ENCODE data around the gene TXNDC16.

Gene TXNDC16

GRCh38 chr14:52522581-52523345 lies 29.5 kb downstream of the TXNDC16 start:
- Histone ChIP-seq H3K27ac (ENCODE audit: extremely low read depth, low read depth, low read length) (no peak overlapping the region), H3K9me3 (ENCODE audit: control insufficient read depth, insufficient read depth, low read depth, low read length) (no peaks in the 10 kb centered on the region), H3K4me3 (ENCODE audit: low read depth, low read length) (no peak overlapping the region), H3K36me3 (ENCODE audit: control insufficient read depth in 2 of 2, insufficient read depth in 1 of 2, low read length in 2 of 2) (peaks cover 0 to 20% of the 10 kb centered on the region in 2 experiments), H3K4me1 (ENCODE audit: control insufficient read depth, insufficient read depth, low read length) (no peaks in the 10 kb centered on the region)
- TF ChIP-seq SCRT2 (tag by site-specific recombination; IDR thresholded peaks at IDR 0.05) (no peak), ZNF549 (tag by site-specific recombination; IDR thresholded peaks at IDR 0.05) (no peak), PBX3 (CRISPR knock-in tag; IDR thresholded peaks at IDR 0.05) (no peak), HOXC10 (CRISPR knock-in tag; IDR thresholded peaks at IDR 0.05) (no peak), ZNF518A (tag by site-specific recombination; conservative IDR thresholded peaks at IDR 0.05; ENCODE audit: low read depth) (no peak), ZIC2 (tag by site-specific recombination; IDR thresholded peaks at IDR 0.05) (no peak), ZBTB7A (tag by site-specific recombination; IDR thresholded peaks at IDR 0.05; ENCODE audit: low read depth) (no peak), ZNF610 (tag by site-specific recombination; IDR thresholded peaks at IDR 0.05; ENCODE audit: borderline replicate concordance) (no peak), PRDM2 (tag by site-specific recombination; IDR thresholded peaks at IDR 0.05; ENCODE audit: borderline replicate concordance) (no peak), ZNF214 (tag by site-specific recombination; IDR thresholded peaks at IDR 0.05; ENCODE audit: borderline replicate concordance) (no peak), PRDM6 (tag by site-specific recombination; IDR thresholded peaks at IDR 0.05) (no peak), ZNF239 (tag by site-specific recombination; IDR thresholded peaks at IDR 0.05) (no peak)
- TF ChIP-seq, protein P1, sequence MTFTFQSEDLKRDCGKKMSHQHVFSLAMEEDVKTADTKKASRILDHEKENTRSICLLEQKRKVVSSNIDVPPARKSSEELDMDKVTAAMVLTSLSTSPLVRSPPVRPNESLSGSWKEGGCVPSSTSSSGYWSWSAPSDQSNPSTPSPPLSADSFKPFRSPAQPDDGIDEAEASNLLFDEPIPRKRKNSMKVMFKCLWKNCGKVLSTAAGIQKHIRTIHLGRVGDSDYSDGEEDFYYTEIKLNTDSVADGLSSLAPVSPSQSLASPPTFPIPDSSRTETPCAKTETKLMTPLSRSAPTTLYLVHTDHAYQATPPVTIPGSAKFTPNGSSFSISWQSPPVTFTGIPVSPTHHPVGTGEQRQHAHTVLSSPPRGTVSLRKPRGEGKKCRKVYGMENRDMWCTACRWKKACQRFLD (tag by site-specific recombination; IDR thresholded peaks at IDR 0.05), result no peak
- TF ChIP-seq, protein P2, sequence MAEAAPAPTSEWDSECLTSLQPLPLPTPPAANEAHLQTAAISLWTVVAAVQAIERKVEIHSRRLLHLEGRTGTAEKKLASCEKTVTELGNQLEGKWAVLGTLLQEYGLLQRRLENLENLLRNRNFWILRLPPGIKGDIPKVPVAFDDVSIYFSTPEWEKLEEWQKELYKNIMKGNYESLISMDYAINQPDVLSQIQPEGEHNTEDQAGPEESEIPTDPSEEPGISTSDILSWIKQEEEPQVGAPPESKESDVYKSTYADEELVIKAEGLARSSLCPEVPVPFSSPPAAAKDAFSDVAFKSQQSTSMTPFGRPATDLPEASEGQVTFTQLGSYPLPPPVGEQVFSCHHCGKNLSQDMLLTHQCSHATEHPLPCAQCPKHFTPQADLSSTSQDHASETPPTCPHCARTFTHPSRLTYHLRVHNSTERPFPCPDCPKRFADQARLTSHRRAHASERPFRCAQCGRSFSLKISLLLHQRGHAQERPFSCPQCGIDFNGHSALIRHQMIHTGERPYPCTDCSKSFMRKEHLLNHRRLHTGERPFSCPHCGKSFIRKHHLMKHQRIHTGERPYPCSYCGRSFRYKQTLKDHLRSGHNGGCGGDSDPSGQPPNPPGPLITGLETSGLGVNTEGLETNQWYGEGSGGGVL (tag by site-specific recombination; IDR thresholded peaks at IDR 0.05), result no peak
- CTCF ChIA-PET, result interaction anchor here (0.5 to 0.6 kb wide), 2 partner anchors 29 to 194 kb away, joined by 4 to 5 read pairs; no protein-coding TSS in a partner anchor
- POLR2A ChIA-PET, result interaction anchor here (0.8 kb wide), 1 partner anchor 30 kb away, joined by 3 read pairs; the partner anchor contains the start of genes GPR137C and TXNDC16

Data from HEK293 (cell line).